Mesenchymal stem cell (in vitro differentiated cells and primary cell): ENCODE data around the gene NACC2.
A peak's percentile ranks its signal among the peaks of the same experiment; 100 is the strongest.

ENCODE experiments used
- DNase-seq: peaks from one replicate; pipeline ENCODE4 v3.0.0-alpha.2; 2013
- H2AFZ ChIP-seq: one replicate; pipeline ENCODE4 v1.6.1; 2013; ENCODE audit warnings: low read depth, mild to moderate bottlenecking, control low read depth, inconsistent platforms, low read length, moderate library complexity
- H2AK5ac ChIP-seq: 2 replicates; pipeline ENCODE4 v1.6.1; 2013; ENCODE audit warnings: low read length, moderate library complexity, mild to moderate bottlenecking, inconsistent platforms; ENCODE audit not compliant: severe bottlenecking
- H2BK120ac ChIP-seq: one replicate; pipeline ENCODE4 v1.6.1; 2013; ENCODE audit warnings: low read depth, mild to moderate bottlenecking, inconsistent platforms, low read length, moderate library complexity
- H2BK12ac ChIP-seq, 2 experiments: one replicate each; pipeline ENCODE4 v1.6.1; 2013; ENCODE audit warnings: inconsistent platforms in 2 of 2, low read length in 2 of 2, mild to moderate bottlenecking in 2 of 2, moderate library complexity in 2 of 2, control low read depth in 1 of 2
- H2BK15ac ChIP-seq: one replicate; pipeline ENCODE4 v1.6.1; 2013; ENCODE audit warnings: mild to moderate bottlenecking, low read depth, inconsistent platforms; ENCODE audit not compliant: poor library complexity, severe bottlenecking
- H2BK5ac ChIP-seq: 2 replicates; pipeline ENCODE4 v1.6.1; 2013; ENCODE audit warnings: low read depth, mild to moderate bottlenecking, low read length, control low read depth, inconsistent platforms; ENCODE audit not compliant: poor library complexity, severe bottlenecking
- H3K14ac ChIP-seq, 2 experiments: one replicate each; pipeline ENCODE4 v1.6.1; 2013; ENCODE audit warnings: inconsistent platforms in 2 of 2, low read length in 2 of 2, control low read depth in 1 of 2, mild to moderate bottlenecking in 1 of 2, moderate library complexity in 1 of 2
- H3K18ac ChIP-seq, 2 experiments: one replicate each; pipeline ENCODE4 v1.6.1; 2013; ENCODE audit warnings: inconsistent platforms in 2 of 2, low read length in 2 of 2, control low read depth in 1 of 2, low read depth in 1 of 2, mild to moderate bottlenecking in 1 of 2
- H3K23ac ChIP-seq, 2 experiments: one replicate each; pipeline ENCODE4 v1.6.1; 2013; ENCODE audit warnings: inconsistent platforms in 2 of 2, low read length in 2 of 2, mild to moderate bottlenecking in 2 of 2, moderate library complexity in 2 of 2, control low read depth in 1 of 2
- H3K27ac ChIP-seq: 2 replicates; pipeline ENCODE4 v1.5.1; 2013; ENCODE audit warnings: mild to moderate bottlenecking, moderate library complexity, low read length, control low read depth, inconsistent platforms; ENCODE audit not compliant: poor library complexity, severe bottlenecking
- H3K27me3 ChIP-seq, 2 experiments: 2 replicates each; pipeline versions ENCODE4 v1.6.1 to v1.7.0; 2013; ENCODE audit warnings: low read length in 2 of 2, mild to moderate bottlenecking in 2 of 2, moderate library complexity in 2 of 2, control low read depth in 1 of 2, inconsistent platforms in 1 of 2; ENCODE audit not compliant: control insufficient read depth in 1 of 2, insufficient read depth in 1 of 2
- H3K36me3 ChIP-seq, 2 experiments: 2 replicates each; pipeline versions ENCODE4 v1.6.1 to v1.7.0; 2013; ENCODE audit warnings: low read length in 2 of 2, control low read depth in 1 of 2, inconsistent platforms in 1 of 2, low read depth in 1 of 2, mild to moderate bottlenecking in 1 of 2; ENCODE audit not compliant: insufficient read depth in 2 of 2, control insufficient read depth in 1 of 2
- H3K4ac ChIP-seq, 2 experiments: one replicate each; pipeline ENCODE4 v1.6.1; 2013; ENCODE audit warnings: inconsistent platforms in 2 of 2, low read length in 2 of 2, mild to moderate bottlenecking in 2 of 2, moderate library complexity in 2 of 2, control low read depth in 1 of 2, low read depth in 1 of 2
- H3K4me1 ChIP-seq: 2 replicates; pipeline ENCODE4 v1.6.1; 2013; ENCODE audit warnings: low read depth, low read length, control low read depth; ENCODE audit not compliant: control insufficient read depth, insufficient read depth
- H3K4me2 ChIP-seq: 2 replicates; pipeline ENCODE4 v1.6.1; 2013; ENCODE audit warnings: low read length, mild to moderate bottlenecking, inconsistent platforms; ENCODE audit not compliant: poor library complexity, severe bottlenecking
- H3K4me3 ChIP-seq, 2 experiments: 2 replicates each; pipeline versions ENCODE4 v1.5.1 to v1.7.0; 2013; ENCODE audit warnings: low read length in 2 of 2, mild to moderate bottlenecking in 2 of 2, control low read depth in 1 of 2, low read depth in 1 of 2; ENCODE audit not compliant: insufficient read depth in 1 of 2
- H3K79me1 ChIP-seq: replicated peaks from 2 replicates; pipeline ENCODE4 v1.6.1; 2013; ENCODE audit warnings: mild to moderate bottlenecking, control low read depth, low read length, inconsistent platforms; ENCODE audit not compliant: poor library complexity, severe bottlenecking
- H3K9ac ChIP-seq: 2 replicates; pipeline ENCODE4 v1.7.0; 2013; ENCODE audit warnings: mild to moderate bottlenecking, low read length, moderate library complexity
- H3K9me3 ChIP-seq: 2 replicates; pipeline ENCODE4 v1.7.0; 2013; ENCODE audit warnings: mild to moderate bottlenecking, low read length; ENCODE audit not compliant: control insufficient read depth
- H4K8ac ChIP-seq: one replicate; pipeline ENCODE4 v1.6.1; 2013; ENCODE audit warnings: inconsistent platforms, mild to moderate bottlenecking, low read length, moderate library complexity
- H4K91ac ChIP-seq: one replicate; pipeline ENCODE4 v1.6.1; 2013; ENCODE audit warnings: mild to moderate bottlenecking, low read length, inconsistent platforms
- WGBS: methylation state at CpG from one replicate; pipeline ENCODE4 v1.1.7; 2013; ENCODE audit warnings: mixed read lengths; 5-methylcytosine and 5-hydroxymethylcytosine counted together

Gene NACC2

DNA sequence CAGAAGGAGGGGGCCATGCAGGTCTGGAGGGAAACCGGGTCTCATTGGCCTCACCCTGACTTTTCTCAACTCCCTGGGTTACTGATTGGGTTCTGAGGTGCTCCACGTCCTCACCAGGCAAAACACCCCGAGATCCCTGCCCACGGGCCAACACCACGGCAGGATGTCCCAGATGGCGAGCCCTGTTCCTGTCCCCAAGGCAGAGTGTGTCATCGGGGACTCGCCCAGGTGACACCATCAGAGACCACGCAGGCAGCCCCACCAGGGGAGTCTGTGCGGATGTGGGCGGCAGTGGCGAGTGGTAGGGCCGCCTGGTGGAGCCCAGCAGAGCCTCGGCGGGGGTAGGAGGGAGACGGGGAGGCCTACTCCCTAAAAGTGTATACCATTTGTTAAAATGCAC lies 74.9 kb downstream of the NACC2 start:
- H2BK5ac ChIP-seq = no peak overlapping the region
- H3K36me3 ChIP-seq = peaks cover 0 to 79% of the 10 kb centered on the region in 2 experiments
- no peak overlapping the region for H3K18ac ChIP-seq
- H3K9me3 ChIP-seq = no peaks in the 10 kb centered on the region
- no peak overlapping the region for H2BK12ac ChIP-seq
- no peak overlapping the region for H3K23ac ChIP-seq
- H3K4me1 ChIP-seq = peaks cover 23% of the 10 kb centered on the region
- no peak overlapping the region for H3K9ac ChIP-seq
- 96% methylated on average over 13 of the region's 16 CpGs for WGBS
- H3K14ac ChIP-seq = no peak overlapping the region
- H3K4ac ChIP-seq = no peak overlapping the region
- no peak overlapping the region for H2BK120ac ChIP-seq
- H3K79me1 ChIP-seq = peaks cover 64% of the 10 kb centered on the region
- H3K4me3 ChIP-seq = no peak overlapping the region
- H3K4me2 ChIP-seq = no peak overlapping the region
- no peak overlapping the region for H2AFZ ChIP-seq
- H3K27ac ChIP-seq = no peak overlapping the region
- no peak overlapping the region for H2AK5ac ChIP-seq
- H3K27me3 ChIP-seq = no peaks in the 10 kb centered on the region
- no peak overlapping the region for H4K91ac ChIP-seq
- no peak overlapping the region for H4K8ac ChIP-seq
- no peak for DNase-seq
- H2BK15ac ChIP-seq = no peak overlapping the region

- Histone ChIP-seq H3K79me1 (peaks cover 69% of the 10 kb centered on the region), H3K14ac (no peak overlapping the region), H3K27ac (no peak overlapping the region), H3K4me2 (no peak overlapping the region), H3K4ac (no peak overlapping the region), H2AK5ac (no peak overlapping the region), H3K9me3 (no peaks in the 10 kb centered on the region), H3K4me1 (peaks cover 24% of the 10 kb centered on the region), H3K23ac (no peak overlapping the region), H3K27me3 (no peaks in the 10 kb centered on the region), H3K9ac (no peak overlapping the region), H2AFZ (no peak overlapping the region), H2BK5ac (no peak overlapping the region), H3K4me3 (no peak overlapping the region), H2BK120ac (no peak overlapping the region), H3K36me3 (peaks cover 0 to 84% of the 10 kb centered on the region in 2 experiments), H3K18ac (no peak overlapping the region), H2BK12ac (no peak overlapping the region), H4K91ac (no peak overlapping the region), H2BK15ac (no peak overlapping the region), H4K8ac (no peak overlapping the region)
- no peak for DNase-seq
- 96% methylated on average over 16 of the region's 19 CpGs for WGBS
Observed at GRCh38 chr9:136019681-136020060, 75.4 kb downstream of the NACC2 start.

DNA sequence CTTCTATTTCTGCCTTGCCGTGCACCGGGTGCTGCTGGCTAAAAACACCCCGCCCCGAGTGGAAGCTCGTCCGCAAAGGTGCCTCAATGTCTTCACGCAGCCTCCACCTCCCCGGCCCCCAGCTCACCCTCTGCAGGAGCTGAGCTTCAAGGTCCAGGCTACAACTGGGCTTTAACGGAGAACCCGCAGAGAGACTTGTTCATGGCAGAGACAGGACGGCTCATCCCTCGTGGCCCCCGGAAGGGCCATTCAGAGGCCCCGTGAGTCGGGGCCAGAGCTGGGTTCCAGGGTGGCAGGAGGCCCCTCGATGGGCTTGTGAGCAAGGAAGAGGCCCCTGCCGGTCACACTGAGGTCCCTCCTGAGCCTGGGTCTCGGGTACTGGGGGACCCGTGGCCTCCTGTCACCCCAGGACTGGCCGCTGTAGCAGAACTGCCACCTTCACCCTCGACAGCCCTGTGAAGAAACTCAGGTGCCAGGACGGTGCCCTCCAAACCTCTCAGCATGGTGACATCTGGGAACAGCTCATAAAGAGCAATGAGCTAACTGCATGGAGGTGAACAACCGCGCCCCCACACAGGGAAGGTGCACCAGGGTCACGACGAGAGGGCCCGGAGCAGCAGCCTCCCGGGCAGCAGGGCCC lies 75.9 kb downstream of the NACC2 start:
- no peak overlapping the region for H3K4me3 ChIP-seq
- H4K91ac ChIP-seq = no peak overlapping the region
- no peak overlapping the region for H3K4ac ChIP-seq
- peaks cover 24% of the 10 kb centered on the region for H3K4me1 ChIP-seq
- DNase-seq = no peak
- no peak overlapping the region for H3K9ac ChIP-seq
- peaks cover 73% of the 10 kb centered on the region for H3K79me1 ChIP-seq
- no peak overlapping the region for H4K8ac ChIP-seq
- no peak overlapping the region for H2BK12ac ChIP-seq
- peaks cover 0 to 87% of the 10 kb centered on the region in 2 experiments for H3K36me3 ChIP-seq
- no peak overlapping the region for H2BK120ac ChIP-seq
- H3K23ac ChIP-seq = no peak overlapping the region
- no peak overlapping the region for H2AFZ ChIP-seq
- no peaks in the 10 kb centered on the region for H3K9me3 ChIP-seq
- H3K14ac ChIP-seq = no peak overlapping the region
- H3K27ac ChIP-seq = no peak overlapping the region
- WGBS = 91% methylated on average over 28 of the region's 28 CpGs
- no peak overlapping the region for H2BK5ac ChIP-seq
- no peaks in the 10 kb centered on the region for H3K27me3 ChIP-seq
- no peak overlapping the region for H3K4me2 ChIP-seq
- H2AK5ac ChIP-seq = no peak overlapping the region
- no peak overlapping the region for H2BK15ac ChIP-seq
- peak overlapping the region in 1 of 2 experiments; percentile 61 for H3K18ac ChIP-seq

DNA sequence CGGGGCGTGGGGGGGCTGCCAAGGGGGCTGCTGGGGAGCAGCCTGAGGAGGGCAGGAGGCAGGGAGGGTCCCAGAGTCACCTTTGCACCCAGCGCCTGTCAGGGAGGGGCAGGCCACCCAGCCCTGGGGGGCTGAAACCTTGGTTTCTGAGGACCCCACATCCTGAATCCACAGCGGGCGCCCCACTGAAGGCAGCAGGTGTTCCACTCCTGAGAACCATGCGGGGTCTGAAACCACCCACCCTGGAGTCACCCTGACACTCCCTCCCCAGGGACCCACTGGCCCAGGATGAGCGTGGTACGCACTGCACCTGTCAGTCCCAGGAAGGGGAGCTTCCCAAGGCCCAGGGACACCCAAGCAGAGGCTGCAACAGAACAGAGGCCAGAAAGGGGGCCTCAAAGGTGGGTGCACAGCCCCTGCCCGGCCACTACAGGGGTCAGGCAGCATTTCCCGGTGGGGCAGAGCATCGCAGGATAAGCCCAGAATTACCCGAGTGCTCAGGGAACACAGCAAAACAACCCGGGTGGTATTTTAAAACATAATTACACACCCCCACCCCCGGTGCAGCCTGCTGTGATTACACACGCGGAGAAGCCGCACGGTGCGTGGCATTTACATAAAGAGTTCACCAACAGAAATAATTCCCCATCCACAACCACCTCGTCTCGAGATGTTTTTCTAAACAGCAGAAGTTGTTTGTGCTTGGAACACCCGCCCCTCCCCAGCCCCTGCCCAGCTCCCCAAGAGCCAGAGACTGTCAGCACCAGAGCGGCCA lies 76.6 kb downstream of the NACC2 start:
- H3K23ac ChIP-seq = no peak overlapping the region
- H4K8ac ChIP-seq = no peak overlapping the region
- no peak overlapping the region for H3K18ac ChIP-seq
- no peak overlapping the region for H2AFZ ChIP-seq
- no peak overlapping the region for H3K14ac ChIP-seq
- WGBS = 90% methylated on average over 23 of the region's 23 CpGs
- no peak overlapping the region for H2BK5ac ChIP-seq
- H2BK120ac ChIP-seq = no peak overlapping the region
- H3K4me1 ChIP-seq = peaks cover 27% of the 10 kb centered on the region
- no peak for DNase-seq
- no peak overlapping the region for H3K9ac ChIP-seq
- H3K9me3 ChIP-seq = no peaks in the 10 kb centered on the region
- no peak overlapping the region for H3K4me2 ChIP-seq
- no peak overlapping the region for H2BK12ac ChIP-seq
- H4K91ac ChIP-seq = peak overlapping the region; percentile 5
- no peak overlapping the region for H2AK5ac ChIP-seq
- no peak overlapping the region for H3K4ac ChIP-seq
- H3K4me3 ChIP-seq = no peak overlapping the region
- no peak overlapping the region for H2BK15ac ChIP-seq
- H3K27me3 ChIP-seq = no peaks in the 10 kb centered on the region
- H3K36me3 ChIP-seq = peaks cover 0 to 87% of the 10 kb centered on the region in 2 experiments
- no peak overlapping the region for H3K27ac ChIP-seq
- H3K79me1 ChIP-seq = peaks cover 76% of the 10 kb centered on the region
